Peyer's patch (tissue), 4 donors: Measurements from ENCODE around the gene GTF3C1.

ENCODE experiments used
- POLR2A ChIP-seq, 2 donors: fragments of 450-650 bp; IDR thresholded peaks; one replicate each; pipeline ENCODE4 v1.5.1; 2017; ENCODE audit warnings: antibody characterized with exemption in 2 of 2, mild to moderate bottlenecking in 2 of 2, moderate library complexity in 2 of 2
- TF ChIP-seq, protein P1 (sequence below), 6 experiments: fragments of 450-650 bp in 4 of 6; fragments of 200-600 bp in 2 of 6; sonication (generic) in 1 of 6; IDR thresholded peaks; one replicate each; pipeline ENCODE4 v1.5.1; 2017 to 2019; ENCODE audit warnings: antibody characterized with exemption in 6 of 6, mild to moderate bottlenecking in 3 of 6, moderate library complexity in 1 of 6

DNA sequence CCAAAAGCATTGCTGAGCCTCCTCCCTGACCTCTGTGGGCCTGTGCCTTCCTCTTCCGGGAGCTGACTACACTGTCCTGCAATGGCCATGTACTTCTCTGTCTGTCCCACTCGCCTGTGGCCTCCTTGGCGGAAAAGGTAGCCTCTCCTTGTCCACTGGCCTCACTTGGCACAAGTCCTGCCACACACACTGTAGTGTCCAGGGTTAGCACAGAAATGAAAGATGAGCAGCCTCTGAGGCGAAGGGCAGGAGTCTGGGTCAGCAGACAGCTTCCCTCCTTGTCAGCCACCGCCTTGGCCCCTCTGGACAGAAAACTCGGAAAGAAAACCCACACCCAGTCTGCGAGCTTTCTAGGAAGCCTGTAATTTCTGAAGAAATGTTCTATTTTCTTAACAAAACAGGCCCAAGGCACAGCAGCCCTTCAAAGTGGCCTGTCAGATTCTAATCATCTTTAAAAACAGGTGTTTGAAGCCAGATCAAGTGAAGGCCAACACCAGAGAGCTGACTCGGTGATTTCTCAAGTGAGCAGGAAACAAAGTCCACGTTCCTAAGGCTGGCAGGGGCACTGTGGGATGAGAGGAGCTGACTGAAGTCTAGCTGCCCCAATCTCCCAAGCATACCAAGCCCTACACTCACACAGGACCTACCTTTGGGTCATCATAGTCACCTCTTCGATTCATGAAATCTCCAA is 67.2 kb downstream of the GTF3C1 start:
- TF ChIP-seq, protein P1, sequence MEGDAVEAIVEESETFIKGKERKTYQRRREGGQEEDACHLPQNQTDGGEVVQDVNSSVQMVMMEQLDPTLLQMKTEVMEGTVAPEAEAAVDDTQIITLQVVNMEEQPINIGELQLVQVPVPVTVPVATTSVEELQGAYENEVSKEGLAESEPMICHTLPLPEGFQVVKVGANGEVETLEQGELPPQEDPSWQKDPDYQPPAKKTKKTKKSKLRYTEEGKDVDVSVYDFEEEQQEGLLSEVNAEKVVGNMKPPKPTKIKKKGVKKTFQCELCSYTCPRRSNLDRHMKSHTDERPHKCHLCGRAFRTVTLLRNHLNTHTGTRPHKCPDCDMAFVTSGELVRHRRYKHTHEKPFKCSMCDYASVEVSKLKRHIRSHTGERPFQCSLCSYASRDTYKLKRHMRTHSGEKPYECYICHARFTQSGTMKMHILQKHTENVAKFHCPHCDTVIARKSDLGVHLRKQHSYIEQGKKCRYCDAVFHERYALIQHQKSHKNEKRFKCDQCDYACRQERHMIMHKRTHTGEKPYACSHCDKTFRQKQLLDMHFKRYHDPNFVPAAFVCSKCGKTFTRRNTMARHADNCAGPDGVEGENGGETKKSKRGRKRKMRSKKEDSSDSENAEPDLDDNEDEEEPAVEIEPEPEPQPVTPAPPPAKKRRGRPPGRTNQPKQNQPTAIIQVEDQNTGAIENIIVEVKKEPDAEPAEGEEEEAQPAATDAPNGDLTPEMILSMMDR (IDR thresholded peaks at IDR 0.05), result no peak
- no peak for TF ChIP-seq POLR2A (IDR thresholded peaks at IDR 0.05)
